HepG2 (cell line): ENCODE results near the gene FBLIM1. TPM values are rescaled to one million over a fixed set of nuclear protein-coding genes. Genes with fewer than 3 reads are reported as not detected.

Experiments
- ATF7-NPFF ChIP-seq: sonication (generic); formaldehyde crosslinking; IDR thresholded peaks from 2 replicates; pipeline ENCODE4 v1.8.1; 2023; ENCODE audit warnings: mild to moderate bottlenecking, low read depth, missing genetic modification reagents, moderate library complexity
- CCDC6 ChIP-seq: sonication (generic); formaldehyde crosslinking; IDR thresholded peaks from 2 replicates; pipeline ENCODE4 v1.8.1; 2022; ENCODE audit warnings: mild to moderate bottlenecking, missing genetic modification reagents, moderate library complexity
- CENPT ChIP-seq: sonication (generic); formaldehyde crosslinking; IDR thresholded peaks from 2 replicates; pipeline ENCODE4 v1.8.0; 2022; ENCODE audit warnings: low read depth, mild to moderate bottlenecking, moderate library complexity, missing genetic modification reagents
- CENPX ChIP-seq: sonication (generic); formaldehyde crosslinking; IDR thresholded peaks from 2 replicates; pipeline ENCODE4 v1.9.0; 2021; ENCODE audit warnings: mild to moderate bottlenecking, missing genetic modification reagents, moderate library complexity
- DDIT3 ChIP-seq: sonication (generic); formaldehyde crosslinking; IDR thresholded peaks from 2 replicates; pipeline ENCODE4 v1.4.0; 2020; ENCODE audit warnings: mild to moderate bottlenecking, missing genetic modification reagents
- EHMT2 ChIP-seq: fragments of 200-600 bp; sonication (generic); IDR thresholded peaks from 2 replicates; pipeline ENCODE4 v1.7.0; 2017; ENCODE audit warnings: antibody characterized with exemption, low read depth, low read length, borderline replicate concordance
- HDAC6 ChIP-seq: fragments of 200-600 bp; sonication (generic); IDR thresholded peaks from 2 replicates; pipeline ENCODE4 v1.7.0; 2017; ENCODE audit warnings: mild to moderate bottlenecking, antibody characterized with exemption, low read length, low read depth
- NFYC ChIP-seq: IDR thresholded peaks from 2 replicates; pipeline ENCODE4 v1.6.1; 2016; ENCODE audit warnings: missing genetic modification reagents, missing compliant biosample characterization
- NR2C2 ChIP-seq: sonication (generic); formaldehyde crosslinking; IDR thresholded peaks from 2 replicates; pipeline ENCODE4 v1.4.0; 2020; ENCODE audit warnings: missing genetic modification reagents, mild to moderate bottlenecking, moderate library complexity, borderline replicate concordance
- SALL2 ChIP-seq: sonication (generic); formaldehyde crosslinking; IDR thresholded peaks from 2 replicates; pipeline ENCODE4 v1.8.1; 2023; ENCODE audit warnings: mild to moderate bottlenecking, missing genetic modification reagents, inconsistent platforms
- ZNF121 ChIP-seq: sonication (generic); formaldehyde crosslinking; IDR thresholded peaks from 2 replicates; pipeline ENCODE4 v1.5.0; 2020; ENCODE audit warnings: mild to moderate bottlenecking, missing genetic modification reagents
- ZNF335 ChIP-seq: sonication (generic); formaldehyde crosslinking; IDR thresholded peaks from 2 replicates; pipeline ENCODE4 v1.4.0; 2020; ENCODE audit warnings: missing genetic modification reagents
- ZNF740 ChIP-seq: sonication (generic); formaldehyde crosslinking; IDR thresholded peaks from 2 replicates; pipeline ENCODE4 v1.4.0; 2020; ENCODE audit warnings: missing genetic modification reagents
- ZUFSP ChIP-seq: sonication (generic); formaldehyde crosslinking; IDR thresholded peaks from 2 replicates; pipeline ENCODE4 v1.9.0; 2021; ENCODE audit warnings: missing genetic modification reagents, mild to moderate bottlenecking, borderline replicate concordance
- polyA plus RNA-seq, 8 experiments: library from polyadenylated mRNA; depleted of rRNA in 3 of 8; stranded (reverse) in 7 of 8; unstranded in 1 of 8; fragments of >200 nt; fragmentation: Illumina TruSeq in 4 of 8; extraction: Trizol in 4 of 8; gene quantifications; 2 replicates each; pipeline versions ENCODE4 v1.2.1 to v1.2.3, GENCODE V29; 2011 to 2016; ENCODE audit warnings: low read depth in 4 of 8, missing spikeins in 1 of 8, mixed read lengths in 1 of 8; ENCODE audit not compliant: insufficient read depth in 1 of 8
- total RNA-seq, 5 experiments: library from RNA; depleted of rRNA; stranded (reverse); fragments of >200 nt; fragmentation: Illumina TruSeq; extraction: Trizol; gene quantifications; 2 replicates each; pipeline ENCODE4 v1.2.3, GENCODE V29; 2016; ENCODE audit warnings: low read depth in 1 of 5

The FBLIM1 gene
- total and polyA plus RNA-seq, 2 of the 13 experiments (the other 11 are each of a cell fraction or from before 2014, with no cell fraction given): 10.6 to 23.0 TPM

- no peak for TF ChIP-seq ZNF740 (CRISPR knock-in tag)
- no peak for TF ChIP-seq CCDC6
- no peak for TF ChIP-seq NR2C2 (CRISPR knock-in tag)
- no peak for TF ChIP-seq HDAC6
- TF ChIP-seq ZNF335 (CRISPR knock-in tag): no peak
- no peak for TF ChIP-seq CENPT (CRISPR knock-in tag)
- TF ChIP-seq ATF7-NPFF (CRISPR knock-in tag): no peak
- no peak for TF ChIP-seq SALL2 (CRISPR knock-in tag)
- TF ChIP-seq DDIT3 (CRISPR knock-in tag): no peak
- TF ChIP-seq ZNF121 (CRISPR knock-in tag): no peak
- no peak for TF ChIP-seq CENPX (CRISPR knock-in tag)
- TF ChIP-seq NFYC (CRISPR knock-in tag): no peak
- no peak for TF ChIP-seq EHMT2
- TF ChIP-seq ZUFSP (CRISPR knock-in tag): no peak
Observed at GRCh38 chr1:15762546-15762945, 4.0 kb downstream of the FBLIM1 start (continued).
